ENCODE measurements around the gene CAPN2.

DNA sequence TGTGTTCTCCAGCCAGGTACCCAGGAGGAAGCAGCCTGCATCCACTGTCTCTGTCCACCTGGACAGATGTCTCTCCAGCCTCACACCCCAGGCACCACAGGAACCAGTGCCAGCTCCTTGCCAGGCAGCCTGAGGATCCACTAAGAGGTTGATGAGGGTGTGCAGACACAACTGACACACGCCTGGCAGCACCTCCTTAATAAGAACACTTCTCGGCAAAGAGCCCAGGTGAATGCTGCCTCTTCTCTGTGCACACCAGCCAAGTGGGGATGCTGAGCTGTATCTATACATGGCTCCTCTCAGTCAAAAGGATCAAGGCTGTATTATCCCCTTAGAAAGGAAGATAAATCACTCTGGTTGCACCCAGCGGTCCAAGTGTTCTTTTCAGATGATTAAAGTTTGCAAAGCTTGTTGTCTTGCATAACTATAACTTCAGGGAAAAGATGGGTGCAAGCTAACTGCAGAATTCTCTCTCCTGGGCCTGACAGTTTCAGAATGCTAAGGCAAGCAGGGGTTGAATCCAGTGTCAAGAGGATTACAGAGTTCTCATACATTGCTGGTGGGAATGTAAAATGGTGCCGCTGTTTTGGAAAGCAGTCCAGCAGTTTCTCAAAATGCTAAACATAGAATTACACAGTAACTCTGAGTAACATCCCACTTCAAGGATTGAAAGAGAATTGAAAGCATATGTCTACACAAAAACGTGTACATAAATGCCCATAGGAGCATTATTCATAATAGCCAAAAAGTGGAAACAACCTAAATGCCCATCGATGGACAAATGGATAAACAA is 43.1 kb upstream of the CAPN2 start:
- TF ChIP-seq CTCF (conservative IDR thresholded peaks at IDR 0.05; ENCODE audit: low read length) (no peak), EZH2phosphoT487 (IDR thresholded peaks at IDR 0.05; ENCODE audit: borderline replicate concordance, low read depth, low read length) (no peak)

Measured in OCI-LY7 (cell line).